BE2C (cell line): ENCODE measurements around the gene UBE2F.
"Not testable (repeated sequence)": the region's sequence is repeated elsewhere in the genome, so short reads cannot be mapped to it uniquely, and the experiment has no call there.

ENCODE experiments used
- DNase-seq: peaks from one replicate; pipeline ENCODE4 v3.0.0-alpha.2; 2020
- H3K27me3 ChIP-seq: fragments of 250-450 bp; sonication (Bioruptor Pico); 2 replicates; pipeline ENCODE4 v1.5.1; 2020; ENCODE audit warnings: mild to moderate bottlenecking
- H3K36me3 ChIP-seq: fragments of 250-450 bp; sonication (Bioruptor Pico); 2 replicates; pipeline ENCODE4 v1.5.1; 2020; ENCODE audit warnings: mild to moderate bottlenecking
- H3K4me1 ChIP-seq: fragments of 250-450 bp; sonication (Bioruptor Pico); 2 replicates; pipeline ENCODE4 v1.5.1; 2020
- H3K4me3 ChIP-seq: 2 replicates; pipeline ENCODE4 v1.5.1; 2011; ENCODE audit warnings: low read depth, low read length
- H3K9me3 ChIP-seq: fragments of 250-450 bp; sonication (Bioruptor Pico); 2 replicates; pipeline ENCODE4 v1.5.1; 2020
- CTCF ChIP-seq: IDR thresholded peaks from 2 replicates; pipeline ENCODE4 v1.5.1; 2012; ENCODE audit warnings: mild to moderate bottlenecking, low read depth, low read length

The UBE2F gene

GRCh38 chr2:238043851-238044250, 77.0 kb downstream of the UBE2F start:
- no peak for TF ChIP-seq CTCF
- H3K4me1 ChIP-seq: no peaks in the 10 kb centered on the region
- H3K9me3 ChIP-seq: no peaks in the 10 kb centered on the region
- H3K4me3 ChIP-seq: no peak overlapping the region
- no peaks in the 10 kb centered on the region for H3K27me3 ChIP-seq
- peaks cover 5% of the 10 kb centered on the region; the same call in 1 of the 2 replicates for H3K36me3 ChIP-seq
- DNase-seq: no peak

GRCh38 chr2:238045575-238045974, 78.8 kb downstream of the UBE2F start:
- H3K4me3 ChIP-seq: no peak overlapping the region
- no peaks in the 10 kb centered on the region for H3K27me3 ChIP-seq
- no peaks in the 10 kb centered on the region for H3K4me1 ChIP-seq
- TF ChIP-seq CTCF: no peak
- H3K9me3 ChIP-seq: no peaks in the 10 kb centered on the region
- 0 out of 2 replicates have a peak, but pooled peaks cover 5% of the 10 kb centered on the region for H3K36me3 ChIP-seq
- DNase-seq: no peak

GRCh38 chr2:238046725-238047270, 80.0 kb downstream of the UBE2F start:
- no peak overlapping the region for H3K4me3 ChIP-seq
- H3K9me3 ChIP-seq: no peaks in the 10 kb centered on the region
- TF ChIP-seq CTCF: no peak
- H3K4me1 ChIP-seq: no peaks in the 10 kb centered on the region
- no peaks in the 10 kb centered on the region for H3K36me3 ChIP-seq
- H3K27me3 ChIP-seq: no peaks in the 10 kb centered on the region
- DNase-seq: no peak

- no peak for DNase-seq
- Histone ChIP-seq H3K36me3 (no peaks in the 10 kb centered on the region), H3K4me1 (no peaks in the 10 kb centered on the region; the same call in 1 of the 2 replicates), H3K27me3 (no peaks in the 10 kb centered on the region), H3K9me3 (no peaks in the 10 kb centered on the region), H3K4me3 (no peak overlapping the region)
- TF ChIP-seq CTCF: no peak
Measured at GRCh38 chr2:238053191-238053776, 86.5 kb downstream of the UBE2F start.

GRCh38 chr2:238055841-238056240, 89.0 kb downstream of the UBE2F start:
- Histone ChIP-seq H3K4me3 (no peak overlapping the region), H3K4me1 (no peaks in the 10 kb centered on the region; the same call in 1 of the 2 replicates), H3K9me3 (no peaks in the 10 kb centered on the region), H3K36me3 (no peaks in the 10 kb centered on the region), H3K27me3 (no peaks in the 10 kb centered on the region)
- no peak for TF ChIP-seq CTCF
- no peak for DNase-seq

- not testable (repeated sequence) for H3K9me3 ChIP-seq, DNase-seq, H3K4me3 ChIP-seq, H3K4me1 ChIP-seq, H3K36me3 ChIP-seq, H3K27me3 ChIP-seq
Measured at GRCh38 chr2:238057696-238058575, 91.1 kb downstream of the UBE2F start.
